CD4-positive, alpha-beta T cell (primary cell): ENCODE results near the gene OR10J4. TPM values are rescaled to one million over a fixed set of nuclear protein-coding genes. Genes with fewer than 3 reads are reported as not detected.

ENCODE experiments used
- ATAC-seq: fragments of 200-7000 bp; cut with Tn5 transposase; one replicate; pipeline ENCODE4 v1.10.0; 2022; ENCODE audit warnings: mild to moderate bottlenecking; ENCODE audit not compliant: poor library complexity
- CTCF ChIA-PET: fragments of 350-600 bp; sonication (Branson Sonifier 250); formaldehyde crosslinking; loops from one replicate; lab custom pipeline; 2021; ENCODE audit warnings: antibody characterized with exemption, inconsistent platforms; lab: Charles Lee
- POLR2A ChIA-PET: fragments of 350-600 bp; sonication (Branson Sonifier 250); formaldehyde crosslinking; loops from one replicate; lab custom pipeline; 2021; ENCODE audit warnings: antibody characterized with exemption, inconsistent platforms; lab: Charles Lee
- DNase-seq, 14 experiments: peaks; one replicate each; pipeline ENCODE4 v3.0.0-alpha.2; 2013 to 2020; ENCODE audit warnings: mixed read lengths in 2 of 14
- H3K27ac ChIP-seq, 2 donors: one replicate each; pipeline versions ENCODE4 v1.5.1 to v1.7.0; 2013; ENCODE audit warnings: low read length in 2 of 2, low read depth in 1 of 2, mild to moderate bottlenecking in 1 of 2
- H3K27me3 ChIP-seq, 2 experiments: 1 replicate in 1 of 2; 2 replicates in 1 of 2; pipeline versions ENCODE4 v1.6.1 to v1.7.0; 2013; ENCODE audit warnings: low read length in 2 of 2, control low read depth in 1 of 2, mild to moderate bottlenecking in 1 of 2, moderate library complexity in 1 of 2; ENCODE audit not compliant: insufficient read depth in 2 of 2, control insufficient read depth in 1 of 2
- H3K36me3 ChIP-seq: one replicate; pipeline ENCODE4 v1.6.1; 2013; ENCODE audit warnings: low read length, control low read depth; ENCODE audit not compliant: insufficient read depth
- H3K4me1 ChIP-seq: one replicate; pipeline ENCODE4 v1.6.1; 2013; ENCODE audit warnings: low read length, control low read depth; ENCODE audit not compliant: insufficient read depth
- H3K4me3 ChIP-seq: one replicate; pipeline ENCODE4 v1.5.1; 2013; ENCODE audit warnings: mild to moderate bottlenecking, low read length, moderate library complexity
- H3K9me3 ChIP-seq, 2 experiments: 1 replicate in 1 of 2; 2 replicates in 1 of 2; pipeline versions ENCODE4 v1.6.1 to v1.7.0; 2013; ENCODE audit warnings: low read length in 2 of 2, mild to moderate bottlenecking in 2 of 2, control low read depth in 1 of 2, moderate library complexity in 1 of 2; ENCODE audit not compliant: control insufficient read depth in 1 of 2, insufficient read depth in 1 of 2
- H3K27ac Mint-ChIP-seq: one replicate; pipeline ENCODE4 v1.8.0; 2020; ENCODE audit warnings: mixed read lengths
- H3K27me3 Mint-ChIP-seq: one replicate; pipeline ENCODE4 v1.8.0; 2021; ENCODE audit warnings: mixed read lengths
- H3K36me3 Mint-ChIP-seq: one replicate; pipeline ENCODE4 v1.8.0; 2021; ENCODE audit warnings: low read depth, mixed read lengths
- H3K4me1 Mint-ChIP-seq: one replicate; pipeline ENCODE4 v1.8.0; 2021; ENCODE audit warnings: low read depth, mixed read lengths
- H3K4me3 Mint-ChIP-seq: one replicate; pipeline ENCODE4 v1.8.0; 2020; ENCODE audit warnings: mild to moderate bottlenecking, mixed read lengths
- H3K9me3 Mint-ChIP-seq: one replicate; pipeline ENCODE4 v1.8.0; 2020; ENCODE audit warnings: mixed read lengths
- CTCF ChIP-seq: fragments of 200-600 bp; IDR thresholded peaks from one replicate; pipeline ENCODE4 v1.8.0; 2022; ENCODE audit warnings: antibody characterized with exemption, mild to moderate bottlenecking
- intact Hi-C, 2 experiments: fragments of 100-400 bp; cut with DNase I in 1 of 2; cut with micrococcal nuclease in 1 of 2; formaldehyde crosslinking; loops; one replicate each; pipeline versions ENCODE4 v1.15.1 to v1.9.0; 2023 to 2025; cut with DNase I, micrococcal nuclease
- total RNA-seq, 174 experiments: library from RNA in 2 of 174; stranded (reverse) in 2 of 174; gene quantifications; one replicate each; pipeline ENCODE4 v1.2.3 and lab custom pipeline; 2021 to 2026

OR10J4 gene
- total RNA-seq, 2 experiments from 2014 or later = not detected

GRCh38 chr1:159473335-159473734 is 41.3 kb downstream of the OR10J4 start:
- Mint-ChIP-seq H3K4me3 (no peak overlapping the region), H3K27ac (no peak overlapping the region), H3K36me3 (no peaks in the 10 kb centered on the region), H3K4me1 (no peaks in the 10 kb centered on the region), H3K27me3 (peaks cover 12% of the 10 kb centered on the region), H3K9me3 (no peaks in the 10 kb centered on the region)
- peaks cover 0 to 5% of the 10 kb centered on the region in 2 experiments for H3K27me3 ChIP-seq
- H3K9me3 ChIP-seq = peaks cover 0 to 4% of the 10 kb centered on the region in 2 experiments
- DNase-seq (no peak), ATAC-seq (no peak)
- TF ChIP-seq CTCF = no peak
- ChIA-PET POLR2A (no interaction called here), CTCF (interaction anchor here (0.5 kb wide), 1 partner anchor 11 kb away, joined by 4 read pairs; no protein-coding TSS in a partner anchor)
- no peak overlapping the region for H3K27ac ChIP-seq
- no peaks in the 10 kb centered on the region for H3K36me3 ChIP-seq
- H3K4me1 ChIP-seq = no peaks in the 10 kb centered on the region
- intact Hi-C loops = no loop called here
- no peak overlapping the region for H3K4me3 ChIP-seq

GRCh38 chr1:159474926-159475325 is 42.9 kb downstream of the OR10J4 start:
- H3K4me1 ChIP-seq = no peaks in the 10 kb centered on the region
- H3K27ac ChIP-seq = no peak overlapping the region

More at GRCh38 chr1:159474926-159475325, 42.9 kb downstream of the OR10J4 start:
- ChIA-PET POLR2A (no interaction called here), CTCF (no interaction called here)
- no peak overlapping the region for H3K27ac Mint-ChIP-seq
- no peak for TF ChIP-seq CTCF
- intact Hi-C loops = no loop called here
- no peaks in the 10 kb centered on the region for H3K36me3 Mint-ChIP-seq
- H3K4me1 Mint-ChIP-seq = no peaks in the 10 kb centered on the region
- no peak for DNase-seq
- H3K27me3 Mint-ChIP-seq = peaks cover 7% of the 10 kb centered on the region
- no peaks in the 10 kb centered on the region for H3K36me3 ChIP-seq
- no peaks in the 10 kb centered on the region for H3K9me3 Mint-ChIP-seq
- H3K4me3 ChIP-seq = no peak overlapping the region
- peaks cover 0 to 4% of the 10 kb centered on the region in 2 experiments for H3K9me3 ChIP-seq
- no peak for ATAC-seq
- H3K27me3 ChIP-seq = peaks cover 0 to 5% of the 10 kb centered on the region in 2 experiments
- no peak overlapping the region for H3K4me3 Mint-ChIP-seq

Other genes with a start within 250 kb of the OR10J4 start
- gene ACKR1, start 227.3 kb upstream of the OR10J4 start, total RNA-seq = not detected
- gene FCER1A, start 129.9 kb upstream of the OR10J4 start, total RNA-seq = under 1 TPM; 0.45 to 0.60 TPM
- gene OR10J1, start 7.5 kb downstream of the OR10J4 start, total RNA-seq = not detected
- gene OR10J5, start 103.8 kb downstream of the OR10J4 start, total RNA-seq = not detected
- not detected for gene APCS, start 155.6 kb downstream of the OR10J4 start, total RNA-seq